ENCODE data around the gene SCRN1. TPM values are rescaled to one million over a fixed set of nuclear protein-coding genes. Genes with fewer than 3 reads are reported as not detected.
"Not testable (repeated sequence)": the region's sequence is repeated elsewhere in the genome, so short reads cannot be mapped to it uniquely, and the experiment has no call there.

Gene SCRN1
- total RNA-seq, 2 donors from 2014 or later: 1.3 to 2.1 TPM

DNA sequence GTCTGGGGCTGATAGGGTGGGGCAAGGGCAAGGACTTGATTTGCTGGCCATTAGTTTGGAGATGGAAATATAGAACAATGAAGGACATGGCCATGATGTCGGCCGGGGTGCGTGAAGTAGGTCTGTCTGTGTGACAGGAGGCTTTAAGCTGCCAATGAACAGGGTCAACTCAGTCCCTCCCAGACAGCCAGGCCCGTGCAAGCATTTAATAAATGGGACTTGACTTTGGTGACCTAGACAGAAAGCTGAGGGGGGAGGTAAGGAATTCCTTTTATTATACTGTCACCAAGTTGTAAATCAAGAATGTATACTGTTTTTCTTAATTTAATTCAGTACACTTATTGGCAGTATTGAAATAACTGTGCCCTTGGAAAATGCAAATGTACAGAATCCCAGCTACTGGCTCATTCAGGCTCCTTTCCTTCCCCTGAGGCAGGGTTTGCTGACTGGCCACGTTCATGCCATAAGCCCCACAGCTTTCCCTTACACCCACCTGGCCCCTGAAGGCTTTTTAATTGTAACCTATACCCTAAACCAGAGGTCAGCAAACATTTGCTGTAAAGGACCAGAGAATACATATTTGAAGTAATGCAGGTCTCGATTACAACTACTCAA is 96.1 kb downstream of the SCRN1 start:
- H3K36me3 Mint-ChIP-seq: no peaks in the 10 kb centered on the region
- H3K9me3 Mint-ChIP-seq: peaks cover 6 to 9% of the 10 kb centered on the region in 2 donors
- ATAC-seq (no peak), DNase-seq (ENCODE audit: low spot score in 2 of 2) (no peak)
- no peak overlapping the region for H3K27ac Mint-ChIP-seq

DNA sequence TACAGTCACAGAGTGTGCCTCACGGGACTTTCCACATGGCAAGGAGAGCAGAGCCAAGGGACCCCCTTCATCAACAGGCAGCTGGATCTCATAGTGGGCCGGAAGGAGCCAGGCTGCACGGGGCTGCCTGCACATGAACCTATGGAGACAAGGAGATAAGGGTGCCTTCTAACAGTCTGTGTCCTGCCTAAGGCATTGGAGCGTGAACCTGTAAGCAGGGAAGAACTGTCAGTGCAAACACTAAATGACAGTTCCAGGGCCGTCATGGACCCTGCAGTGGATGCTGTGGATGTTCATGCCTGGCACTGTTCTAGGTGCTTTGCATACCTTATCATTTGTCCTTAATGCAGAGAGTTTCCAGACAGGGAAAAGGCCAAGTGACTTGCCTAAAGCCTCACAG is 97.4 kb downstream of the SCRN1 start:
- Mint-ChIP-seq H3K27ac (no peak overlapping the region), H3K9me3 (peaks cover 0 to 4% of the 10 kb centered on the region in 2 donors), H3K36me3 (no peaks in the 10 kb centered on the region)
- DNase-seq (ENCODE audit: low spot score in 2 of 2) (no peak), ATAC-seq (no peak)

DNA sequence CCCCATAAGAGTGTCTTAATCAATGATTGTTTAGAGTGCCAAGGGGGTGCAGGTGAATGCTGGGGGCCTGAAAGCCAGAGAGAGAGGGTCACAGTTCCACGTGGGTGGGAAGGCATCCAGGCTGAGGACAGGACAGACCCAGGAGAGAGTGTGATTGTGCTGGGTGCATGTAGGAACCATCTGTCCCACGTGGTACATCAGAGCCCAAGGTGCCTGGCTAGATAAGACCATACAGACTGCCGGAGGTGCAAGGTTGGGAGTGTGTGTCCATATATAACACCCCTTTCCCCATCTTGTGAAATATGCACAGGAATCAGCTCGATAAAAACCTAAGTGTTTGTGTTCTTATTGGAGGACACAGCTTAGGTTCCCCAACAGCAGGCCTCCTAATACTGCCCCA is 97.8 kb downstream of the SCRN1 start:
- ATAC-seq (no peak), DNase-seq (ENCODE audit: low spot score in 2 of 2) (no peak)
- Mint-ChIP-seq H3K9me3 (peaks cover 0 to 4% of the 10 kb centered on the region in 2 donors), H3K27ac (no peak overlapping the region), H3K36me3 (no peaks in the 10 kb centered on the region)

DNA sequence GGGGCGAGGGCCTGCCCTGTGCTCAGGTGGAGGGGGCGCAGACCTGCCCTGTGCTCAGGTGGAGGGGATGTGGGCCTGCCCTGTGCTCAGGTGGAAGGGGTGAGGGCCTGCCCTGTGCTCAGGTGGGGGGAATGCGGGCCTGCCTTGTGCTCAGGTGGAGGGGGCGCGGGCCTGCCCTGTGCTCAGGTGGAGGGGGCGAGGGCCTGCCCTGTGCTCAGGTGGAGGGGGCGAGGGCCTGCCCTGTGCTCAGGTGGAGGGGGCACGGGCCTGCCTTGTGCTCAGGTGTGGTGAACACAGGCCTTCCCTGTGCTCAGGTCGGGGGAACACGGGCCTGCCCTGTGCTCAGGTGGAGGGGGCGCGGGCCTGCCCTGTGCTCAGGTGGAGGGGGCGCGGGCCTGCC is 98.8 kb downstream of the SCRN1 start:
- not testable (repeated sequence) for H3K27ac Mint-ChIP-seq; H3K9me3 Mint-ChIP-seq; H3K36me3 Mint-ChIP-seq; ATAC-seq; DNase-seq (ENCODE audit: low spot score in 2 of 2)

DNA sequence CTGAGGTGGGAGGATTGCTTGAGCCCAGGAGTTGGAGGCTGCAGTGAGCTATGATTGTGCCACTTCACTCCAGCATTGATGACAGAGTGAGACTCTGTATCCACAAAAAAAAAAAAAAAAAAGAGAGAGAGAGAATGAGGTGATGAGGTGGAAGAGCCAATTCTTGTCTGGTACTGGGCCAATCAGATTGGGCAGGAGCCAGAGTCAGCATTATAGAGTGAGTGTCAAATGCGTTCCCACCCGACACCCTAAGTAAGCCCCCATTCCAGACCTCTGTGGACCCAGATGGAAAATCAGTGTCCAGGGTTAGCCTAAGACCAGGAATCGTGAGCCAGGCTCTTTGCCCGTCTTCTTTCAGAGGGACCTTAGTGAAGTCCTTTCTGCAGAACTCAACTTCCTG is 99.3 kb downstream of the SCRN1 start:
- Mint-ChIP-seq H3K36me3 (no peaks in the 10 kb centered on the region), H3K9me3 (no peaks in the 10 kb centered on the region), H3K27ac (no peak overlapping the region)
- ATAC-seq (no peak), DNase-seq (ENCODE audit: low spot score in 2 of 2) (no peak)

DNA sequence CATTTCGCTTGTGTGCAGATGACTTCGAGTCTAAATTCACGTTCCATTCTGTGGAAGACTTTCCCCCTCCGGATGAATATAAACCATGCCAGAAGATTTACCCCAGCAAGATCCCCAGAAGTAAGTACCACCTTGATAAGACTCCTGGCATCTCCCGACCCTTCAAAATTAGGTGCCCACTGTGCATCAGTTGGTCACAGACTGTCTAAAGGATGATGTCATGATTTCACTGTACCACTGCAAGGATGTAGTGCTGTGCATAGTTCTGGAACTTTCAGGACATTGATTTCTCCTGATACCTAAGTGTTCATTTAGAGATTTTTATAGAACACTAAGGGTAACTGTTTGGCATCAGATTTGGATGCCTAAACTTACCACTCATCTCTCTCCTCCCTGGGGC is 100.3 kb downstream of the SCRN1 start:
- Mint-ChIP-seq H3K9me3 (no peaks in the 10 kb centered on the region), H3K36me3 (no peaks in the 10 kb centered on the region), H3K27ac (no peak overlapping the region)
- ATAC-seq (no peak), DNase-seq (ENCODE audit: low spot score in 2 of 2) (no peak)

DNA sequence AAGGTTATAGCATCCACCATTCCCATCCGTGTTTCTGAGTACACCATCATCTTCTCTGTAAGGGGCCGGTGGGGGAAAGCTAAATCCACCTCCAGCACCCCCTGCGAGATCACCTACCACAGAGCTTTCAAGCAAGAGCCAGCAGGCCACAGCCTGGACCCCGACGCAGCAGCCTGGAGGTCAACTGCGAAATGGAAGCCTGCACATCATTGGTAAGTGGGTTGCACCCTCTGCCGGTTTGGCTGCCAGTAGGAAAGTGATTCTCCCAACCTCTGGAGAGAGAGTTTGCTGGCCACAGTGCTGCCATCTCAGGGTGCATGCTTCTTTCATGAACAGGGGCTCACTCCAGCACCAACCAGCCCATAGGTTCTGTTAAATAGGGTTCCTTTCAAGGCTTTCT is 101.6 kb downstream of the SCRN1 start:
- no peak for ATAC-seq
- H3K36me3 Mint-ChIP-seq: no peaks in the 10 kb centered on the region
- H3K27ac Mint-ChIP-seq: no peak overlapping the region

DNA sequence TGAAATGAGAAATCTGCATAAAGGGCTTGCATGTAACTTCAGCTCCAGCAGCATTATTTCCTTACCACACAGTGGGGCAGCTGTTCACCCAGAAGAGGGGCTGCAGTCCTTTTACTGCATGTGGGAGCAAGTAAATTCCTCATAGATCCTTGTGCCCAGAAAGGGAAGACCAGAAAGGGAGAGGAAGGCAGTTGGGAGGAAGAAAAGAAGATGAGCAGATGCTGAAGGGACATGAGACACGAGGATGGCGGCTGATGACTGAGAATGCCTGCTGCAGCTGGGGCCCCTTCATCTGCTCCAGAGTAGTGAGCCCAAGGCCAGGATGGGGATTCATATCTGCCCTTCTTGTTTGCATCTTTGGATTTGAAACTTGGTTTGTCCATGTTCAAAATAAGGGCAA is 102.8 kb downstream of the SCRN1 start:
- DNase-seq (ENCODE audit: low spot score in 2 of 2): no peak
- ATAC-seq: no peak
- Mint-ChIP-seq H3K36me3 (no peaks in the 10 kb centered on the region), H3K9me3 (no peaks in the 10 kb centered on the region), H3K27ac (no peak overlapping the region)

More for the DNA sequence above, 101.6 kb downstream of the SCRN1 start:
- H3K9me3 Mint-ChIP-seq: no peaks in the 10 kb centered on the region
- DNase-seq (ENCODE audit: low spot score in 2 of 2): no peak

DNA sequence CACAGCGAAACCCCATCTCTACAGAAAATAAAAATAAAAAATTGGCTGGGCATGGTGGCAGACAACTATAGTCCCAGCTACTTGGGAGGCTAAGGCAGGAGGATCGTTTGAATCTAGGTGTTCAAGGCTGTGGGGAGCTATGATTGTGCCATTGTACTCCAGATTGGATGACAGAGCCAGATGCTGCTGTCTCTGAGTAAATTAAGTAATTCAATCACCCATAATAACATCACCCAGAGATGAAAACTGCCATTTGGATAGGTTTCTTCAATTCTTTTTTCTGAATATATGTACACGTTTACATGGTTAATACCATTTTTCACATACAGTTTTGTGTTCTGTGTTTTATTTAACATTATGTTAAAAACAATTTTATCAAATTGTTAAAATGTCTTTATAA is 104.0 kb downstream of the SCRN1 start:
- DNase-seq (ENCODE audit: low spot score in 2 of 2) (no peak), ATAC-seq (no peak)
- no peaks in the 10 kb centered on the region for H3K9me3 Mint-ChIP-seq
- no peak overlapping the region for H3K27ac Mint-ChIP-seq
- no peaks in the 10 kb centered on the region for H3K36me3 Mint-ChIP-seq

DNA sequence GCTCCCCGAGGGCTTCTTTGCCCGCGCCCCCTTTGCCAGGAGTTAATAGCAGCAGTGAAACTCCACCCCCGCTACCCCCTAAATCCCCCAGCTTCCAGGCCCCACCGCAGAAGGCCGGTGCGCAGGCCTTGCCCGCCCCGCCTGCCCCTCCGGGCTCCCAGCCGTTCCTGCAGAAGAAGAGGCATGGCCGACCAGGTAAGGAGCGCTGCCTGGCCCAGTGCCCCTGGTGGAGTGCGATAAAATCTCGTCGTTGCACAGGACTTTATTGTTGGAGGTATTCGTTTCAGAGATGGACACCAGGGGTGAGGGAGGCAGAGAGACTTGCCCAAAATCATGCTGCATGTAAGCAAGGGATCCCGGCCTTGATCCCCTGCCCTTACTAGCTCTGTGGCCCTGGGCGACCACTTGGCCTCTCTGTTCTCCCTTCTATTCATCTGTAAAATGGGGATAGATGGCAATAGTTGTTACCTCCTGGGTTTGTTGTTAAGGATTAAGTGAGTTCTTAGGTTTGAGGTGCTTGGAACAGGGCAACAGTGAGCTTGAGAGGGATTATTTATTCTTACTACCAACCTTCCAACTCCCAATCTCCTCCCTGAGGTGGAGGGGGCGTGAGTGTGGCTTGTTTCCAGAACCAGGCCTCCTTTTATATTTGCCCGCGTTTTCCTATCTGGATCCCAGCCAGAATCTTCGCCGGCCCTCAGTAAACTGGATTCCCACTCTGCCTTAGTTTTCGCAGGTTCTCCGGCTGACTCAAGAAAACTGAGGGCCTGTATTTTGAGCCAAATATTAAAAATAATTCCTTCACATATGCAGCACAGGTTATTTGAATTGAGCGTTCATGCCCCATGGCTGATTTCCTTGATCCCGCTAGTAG is 105.0 kb downstream of the SCRN1 start:
- ATAC-seq: no peak
- no peak for DNase-seq (ENCODE audit: low spot score in 2 of 2)
- no peaks in the 10 kb centered on the region for H3K36me3 Mint-ChIP-seq

DNA sequence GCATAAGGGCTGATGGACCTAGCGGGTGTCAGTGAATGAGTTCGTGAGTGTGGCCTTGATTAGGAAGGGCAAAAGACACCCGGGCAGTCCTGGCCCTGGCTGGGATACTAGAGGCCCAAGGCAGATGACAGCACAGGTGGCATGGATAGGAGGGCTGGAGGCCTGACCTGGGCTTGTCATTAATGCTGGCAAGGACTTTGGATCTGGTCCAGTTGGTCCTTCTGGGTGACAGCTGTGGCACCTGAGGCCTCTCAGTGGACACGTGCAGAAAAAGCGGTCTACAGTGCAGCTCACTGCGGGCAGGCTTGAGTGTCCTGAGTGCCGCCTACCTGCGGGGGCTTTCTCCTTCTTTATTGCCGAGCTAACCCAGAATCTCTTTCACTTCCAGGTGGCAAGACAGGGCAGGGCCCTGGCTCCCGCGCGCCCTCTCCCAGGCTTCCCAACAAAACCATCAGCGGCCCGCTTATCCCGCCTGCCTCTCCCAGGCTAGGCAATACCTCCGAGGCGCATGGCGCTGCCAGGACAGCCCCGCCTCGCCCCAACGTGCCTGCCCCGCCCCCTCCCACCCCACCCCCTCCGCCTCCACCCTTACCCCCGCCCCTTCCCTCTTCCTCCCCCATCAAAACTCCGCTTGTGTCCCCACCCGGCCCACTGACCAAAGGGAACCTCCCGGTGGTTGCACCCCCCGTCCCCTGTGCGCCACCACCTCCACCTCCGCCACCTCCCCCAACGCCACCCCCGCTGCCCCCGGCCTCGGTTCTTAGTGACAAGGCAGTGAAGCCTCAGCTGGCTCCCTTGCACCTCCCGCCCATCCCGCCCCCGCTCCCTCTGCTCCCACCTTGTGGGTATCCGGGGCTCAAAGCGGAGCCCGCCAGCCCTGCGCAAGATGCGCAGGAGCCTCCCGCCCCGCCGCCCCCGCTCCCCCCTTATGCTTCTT is 105.9 kb downstream of the SCRN1 start:
- ATAC-seq (no peak), DNase-seq (ENCODE audit: low spot score in 2 of 2) (no peak)
- Mint-ChIP-seq H3K27ac (no peak overlapping the region), H3K36me3 (no peaks in the 10 kb centered on the region), H3K9me3 (no peaks in the 10 kb centered on the region)

More for the DNA sequence above, 105.0 kb downstream of the SCRN1 start:
- H3K9me3 Mint-ChIP-seq: no peaks in the 10 kb centered on the region
- no peak overlapping the region for H3K27ac Mint-ChIP-seq

DNA sequence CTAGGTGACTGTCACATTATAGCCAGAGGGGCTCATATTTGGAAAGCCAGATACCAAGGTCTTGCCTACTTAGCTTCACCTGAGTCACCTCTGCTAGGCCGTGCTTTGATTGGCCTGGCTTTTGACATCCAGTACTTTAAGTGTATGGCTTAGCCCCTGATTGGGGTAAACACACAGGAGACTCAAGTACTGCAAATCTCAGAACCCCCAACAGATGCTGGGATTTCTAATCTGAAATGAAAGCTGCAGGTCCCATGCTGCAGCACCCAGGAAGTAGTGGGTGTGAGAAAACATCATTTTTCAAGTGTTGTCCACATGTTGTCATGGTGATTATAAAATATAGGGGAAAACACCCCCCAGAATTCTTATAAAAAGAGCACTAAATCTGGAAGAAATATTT is 107.1 kb downstream of the SCRN1 start:
- DNase-seq (ENCODE audit: low spot score in 2 of 2): no peak
- Mint-ChIP-seq H3K36me3 (no peaks in the 10 kb centered on the region), H3K9me3 (no peaks in the 10 kb centered on the region), H3K27ac (no peak overlapping the region)
- no peak for ATAC-seq

DNA sequence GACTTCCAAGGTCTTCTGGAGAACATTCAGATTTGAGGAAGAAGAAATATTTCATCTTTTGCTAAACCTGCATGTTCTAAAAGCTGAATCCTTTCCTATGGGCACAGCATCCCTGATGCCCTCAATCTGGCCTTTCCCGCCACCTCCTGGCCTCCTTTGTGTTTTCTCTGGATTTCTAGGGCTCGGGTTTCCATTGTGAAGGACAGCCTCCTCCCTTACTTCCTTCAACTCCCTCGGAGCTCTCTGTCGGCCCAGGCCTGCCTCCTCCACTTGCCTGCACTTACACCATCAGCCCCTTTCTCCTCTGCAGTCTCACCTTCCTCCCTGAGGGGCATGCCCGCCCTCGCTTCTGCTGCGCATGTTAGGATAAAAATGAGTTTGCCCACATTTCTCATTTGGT is 107.9 kb downstream of the SCRN1 start:
- H3K27ac Mint-ChIP-seq: peak overlapping the region in 1 of 2 donors; percentile 67
- no peaks in the 10 kb centered on the region for H3K9me3 Mint-ChIP-seq
- ATAC-seq (no peak), DNase-seq (ENCODE audit: low spot score in 2 of 2) (no peak)
- H3K36me3 Mint-ChIP-seq: no peaks in the 10 kb centered on the region

DNA sequence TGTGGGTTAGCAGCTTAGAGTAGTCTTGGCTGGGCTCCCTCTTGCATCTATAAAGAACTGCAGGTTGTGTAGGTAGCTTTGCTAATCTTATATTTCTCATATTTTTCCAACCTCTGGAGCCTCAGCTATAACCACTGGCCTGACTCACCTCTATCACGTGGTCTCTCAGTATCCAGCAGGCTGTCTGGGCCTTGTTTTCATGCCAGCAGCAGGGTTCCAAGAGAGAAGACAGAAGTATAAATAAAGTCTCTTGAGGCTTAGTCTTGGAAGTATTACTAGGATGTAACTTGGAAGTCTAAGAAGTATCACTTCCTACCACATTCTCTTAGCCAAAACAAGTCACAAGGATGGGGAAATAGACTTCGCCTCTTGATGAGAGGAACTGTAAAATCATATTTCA is 110.0 kb downstream of the SCRN1 start:
- H3K36me3 Mint-ChIP-seq: no peaks in the 10 kb centered on the region
- H3K9me3 Mint-ChIP-seq: no peaks in the 10 kb centered on the region
- ATAC-seq (peak; percentile 64 to 69), DNase-seq (ENCODE audit: low spot score in 2 of 2) (no peak)
- no peak overlapping the region for H3K27ac Mint-ChIP-seq

DNA sequence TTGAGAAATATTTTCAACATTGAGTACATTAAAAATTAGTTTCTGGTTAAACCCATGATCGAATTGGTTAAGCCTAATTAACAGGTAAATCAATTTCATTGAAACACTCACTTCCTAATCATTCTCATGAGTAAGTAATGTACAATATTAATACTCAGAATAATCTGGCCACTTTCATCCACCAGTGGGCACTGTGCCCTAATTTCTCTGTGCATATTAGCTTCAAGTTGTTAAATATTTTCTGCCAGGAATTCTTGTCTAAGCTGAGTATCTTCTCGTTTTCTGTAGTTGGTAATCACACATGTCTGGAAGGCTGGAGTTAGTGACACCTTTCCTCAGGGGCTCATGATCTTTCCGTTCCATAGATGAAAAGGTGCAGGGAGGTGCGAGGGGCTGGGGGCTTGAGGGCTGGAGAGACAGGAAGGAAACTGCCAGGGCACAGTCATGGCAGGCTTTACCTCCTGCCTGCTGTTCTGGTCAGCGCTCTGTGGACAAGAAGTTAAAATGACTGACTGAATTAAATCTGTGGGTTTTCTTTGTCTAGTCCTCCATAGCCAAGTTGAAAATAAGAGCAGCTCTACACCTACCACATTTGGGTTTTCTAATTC is 111.4 kb downstream of the SCRN1 start:
- DNase-seq (ENCODE audit: low spot score in 2 of 2): no peak

DNA sequence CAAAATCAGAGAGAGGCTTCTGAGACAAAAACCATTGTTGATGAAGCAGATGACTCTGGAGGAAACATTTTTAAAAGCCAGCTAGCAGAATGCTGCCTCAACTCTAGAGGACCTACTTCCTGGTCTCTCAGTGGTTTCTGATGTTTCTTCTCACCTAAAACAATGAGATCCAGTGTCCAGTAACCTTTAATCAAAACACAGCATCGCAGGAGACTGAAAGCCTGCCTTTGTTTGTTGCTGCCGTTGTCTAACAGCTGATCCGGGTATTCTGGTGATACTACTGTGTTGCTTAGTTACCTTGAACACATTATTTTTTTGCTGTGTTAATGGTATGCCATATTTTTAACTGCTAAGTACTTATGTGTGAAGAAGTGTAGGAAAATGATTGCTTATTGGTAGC is 112.4 kb downstream of the SCRN1 start:
- ATAC-seq (no peak), DNase-seq (ENCODE audit: low spot score in 2 of 2) (no peak)
- H3K36me3 Mint-ChIP-seq: no peaks in the 10 kb centered on the region
- no peaks in the 10 kb centered on the region for H3K9me3 Mint-ChIP-seq
- H3K27ac Mint-ChIP-seq: no peak overlapping the region

More for the DNA sequence above, 111.4 kb downstream of the SCRN1 start:
- Mint-ChIP-seq H3K27ac (no peak overlapping the region), H3K36me3 (no peaks in the 10 kb centered on the region), H3K9me3 (no peaks in the 10 kb centered on the region)
- ATAC-seq: no peak

DNA sequence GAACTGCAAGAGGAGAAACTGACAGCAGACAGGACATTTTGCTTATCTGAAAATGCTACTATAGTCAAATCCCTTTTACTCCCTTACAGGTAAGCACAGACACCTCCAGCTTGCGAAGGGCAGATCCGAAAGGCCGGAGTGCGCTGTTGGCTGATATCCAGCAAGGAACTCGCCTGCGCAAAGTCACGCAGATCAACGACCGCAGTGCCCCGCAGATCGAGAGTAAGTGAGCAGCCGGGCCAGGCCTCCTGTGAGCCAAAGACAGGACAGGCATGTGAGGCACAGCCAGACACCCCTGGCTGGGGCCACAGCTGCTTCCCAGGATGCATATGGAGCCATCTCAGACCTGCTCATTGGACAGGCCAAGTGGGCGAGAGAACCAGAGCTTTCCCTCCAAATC is 113.9 kb downstream of the SCRN1 start:
- Mint-ChIP-seq H3K9me3 (no peaks in the 10 kb centered on the region), H3K27ac (no peak overlapping the region)
- ATAC-seq: no peak

More for the DNA sequence above, 113.9 kb downstream of the SCRN1 start:
- no peaks in the 10 kb centered on the region for H3K36me3 Mint-ChIP-seq
- DNase-seq (ENCODE audit: low spot score in 2 of 2): no peak

Measured in activated naive CD4-positive, alpha-beta T cell treated with anti-CD3 and anti-CD28 coated beads, Interleukin-2, amount 50 U/mL, for 72 hours (primary cell).